ENCODE results near the gene SMAD3.

SMAD3 gene

GRCh38 chr15:67064607-67065530 is 533 bp upstream of the SMAD3 start (continued):
- TF ChIP-seq ZNF132 (tag by site-specific recombination; IDR thresholded peaks at IDR 0.05; ENCODE audit: borderline replicate concordance), result no peak
- no peak for TF ChIP-seq ZNF266 (tag by site-specific recombination; IDR thresholded peaks at IDR 0.05; ENCODE audit: low read depth)
- TF ChIP-seq, protein P1, sequence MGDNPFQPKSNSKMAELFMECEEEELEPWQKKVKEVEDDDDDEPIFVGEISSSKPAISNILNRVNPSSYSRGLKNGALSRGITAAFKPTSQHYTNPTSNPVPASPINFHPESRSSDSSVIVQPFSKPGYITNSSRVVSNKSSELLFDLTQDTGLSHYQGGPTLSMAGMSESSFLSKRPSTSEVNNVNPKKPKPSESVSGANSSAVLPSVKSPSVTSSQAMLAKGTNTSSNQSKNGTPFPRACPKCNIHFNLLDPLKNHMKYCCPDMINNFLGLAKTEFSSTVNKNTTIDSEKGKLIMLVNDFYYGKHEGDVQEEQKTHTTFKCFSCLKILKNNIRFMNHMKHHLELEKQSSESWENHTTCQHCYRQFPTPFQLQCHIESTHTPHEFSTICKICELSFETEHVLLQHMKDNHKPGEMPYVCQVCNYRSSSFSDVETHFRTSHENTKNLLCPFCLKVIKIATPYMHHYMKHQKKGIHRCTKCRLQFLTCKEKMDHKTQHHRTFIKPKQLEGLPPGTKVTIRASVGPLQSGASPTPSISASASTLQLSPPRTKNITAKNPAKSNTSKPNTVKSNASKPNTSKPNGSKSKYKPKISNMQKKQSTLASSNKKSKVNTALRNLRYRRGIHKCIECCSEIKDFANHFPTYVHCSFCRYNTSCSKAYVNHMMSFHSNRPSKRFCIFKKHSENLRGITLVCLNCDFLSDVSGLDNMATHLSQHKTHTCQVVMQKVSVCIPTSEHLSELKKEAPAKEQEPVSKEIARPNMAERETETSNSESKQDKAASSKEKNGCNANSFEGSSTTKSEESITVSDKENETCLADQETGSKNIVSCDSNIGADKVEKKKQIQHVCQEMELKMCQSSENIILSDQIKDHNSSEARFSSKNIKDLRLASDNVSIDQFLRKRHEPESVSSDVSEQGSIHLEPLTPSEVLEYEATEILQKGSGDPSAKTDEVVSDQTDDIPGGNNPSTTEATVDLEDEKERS (tag by site-specific recombination; IDR thresholded peaks at IDR 0.05), result no peak
- TF ChIP-seq ZNF837 (tag by site-specific recombination; IDR thresholded peaks at IDR 0.05), result 0 out of 2 replicates have a peak, but pooled peaks have one; percentile 41
- TF ChIP-seq, protein P2, sequence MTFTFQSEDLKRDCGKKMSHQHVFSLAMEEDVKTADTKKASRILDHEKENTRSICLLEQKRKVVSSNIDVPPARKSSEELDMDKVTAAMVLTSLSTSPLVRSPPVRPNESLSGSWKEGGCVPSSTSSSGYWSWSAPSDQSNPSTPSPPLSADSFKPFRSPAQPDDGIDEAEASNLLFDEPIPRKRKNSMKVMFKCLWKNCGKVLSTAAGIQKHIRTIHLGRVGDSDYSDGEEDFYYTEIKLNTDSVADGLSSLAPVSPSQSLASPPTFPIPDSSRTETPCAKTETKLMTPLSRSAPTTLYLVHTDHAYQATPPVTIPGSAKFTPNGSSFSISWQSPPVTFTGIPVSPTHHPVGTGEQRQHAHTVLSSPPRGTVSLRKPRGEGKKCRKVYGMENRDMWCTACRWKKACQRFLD (tag by site-specific recombination; IDR thresholded peaks at IDR 0.05), result no peak
- no peak for TF ChIP-seq FEZF1 (tag by site-specific recombination; IDR thresholded peaks at IDR 0.05)
- TF ChIP-seq ZNF146 (tag by site-specific recombination; IDR thresholded peaks at IDR 0.05), result 0 out of 2 replicates have a peak, but pooled peaks have one; percentile 24
- peak; percentile 36; the same call in 1 of the 2 replicates for TF ChIP-seq ZBTB7A (tag by site-specific recombination; IDR thresholded peaks at IDR 0.05; ENCODE audit: low read depth)
- 0 out of 2 replicates have a peak, but pooled peaks have one; percentile 45 for TF ChIP-seq SCRT1 (tag by site-specific recombination; IDR thresholded peaks at IDR 0.05; ENCODE audit: borderline replicate concordance)
- TF ChIP-seq ZNF404 (tag by site-specific recombination; IDR thresholded peaks at IDR 0.05), result no peak
- peak; percentile 77 for TF ChIP-seq PRDM10 (tag by site-specific recombination; IDR thresholded peaks at IDR 0.05)
- no peak for TF ChIP-seq ZNF555 (tag by site-specific recombination; conservative IDR thresholded peaks at IDR 0.05)
- no peak for TF ChIP-seq ZNF664 (tag by site-specific recombination; IDR thresholded peaks at IDR 0.05)
- TF ChIP-seq, protein P3, sequence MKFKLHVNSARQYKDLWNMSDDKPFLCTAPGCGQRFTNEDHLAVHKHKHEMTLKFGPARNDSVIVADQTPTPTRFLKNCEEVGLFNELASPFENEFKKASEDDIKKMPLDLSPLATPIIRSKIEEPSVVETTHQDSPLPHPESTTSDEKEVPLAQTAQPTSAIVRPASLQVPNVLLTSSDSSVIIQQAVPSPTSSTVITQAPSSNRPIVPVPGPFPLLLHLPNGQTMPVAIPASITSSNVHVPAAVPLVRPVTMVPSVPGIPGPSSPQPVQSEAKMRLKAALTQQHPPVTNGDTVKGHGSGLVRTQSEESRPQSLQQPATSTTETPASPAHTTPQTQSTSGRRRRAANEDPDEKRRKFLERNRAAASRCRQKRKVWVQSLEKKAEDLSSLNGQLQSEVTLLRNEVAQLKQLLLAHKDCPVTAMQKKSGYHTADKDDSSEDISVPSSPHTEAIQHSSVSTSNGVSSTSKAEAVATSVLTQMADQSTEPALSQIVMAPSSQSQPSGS (tag by site-specific recombination; IDR thresholded peaks at IDR 0.05; ENCODE audit: low read depth), result no peak
- peak; percentile 48; the same call in 1 of the 2 replicates for TF ChIP-seq TSHZ1 (tag by site-specific recombination; IDR thresholded peaks at IDR 0.05; ENCODE audit: borderline replicate concordance)
- TF ChIP-seq GLI2 (tag by site-specific recombination; IDR thresholded peaks at IDR 0.05; ENCODE audit: borderline replicate concordance, low read depth), result no peak
- peak; percentile 98 for TF ChIP-seq ZBTB8A (tag by site-specific recombination; IDR thresholded peaks at IDR 0.05)
- no peak for TF ChIP-seq KLF9 (tag by site-specific recombination; IDR thresholded peaks at IDR 0.05; ENCODE audit: low read depth)
- no peak for TF ChIP-seq ZNF350 (tag by site-specific recombination; IDR thresholded peaks at IDR 0.05)
